HEK293 (cell line): ENCODE data around the gene PMVK.

Experiments
- CTCF ChIP-seq: fragments of 450-650 bp; formaldehyde crosslinking; IDR thresholded peaks from 2 replicates; pipeline ENCODE4 v1.5.1; 2016; ENCODE audit warnings: missing biosample characterization, missing genetic modification characterization
- HOXA7 ChIP-seq: sonication (generic); formaldehyde crosslinking; IDR thresholded peaks from 2 replicates; pipeline ENCODE4 v1.8.1; 2022; ENCODE audit warnings: missing genetic modification reagents, borderline replicate concordance
- KLF7 ChIP-seq: fragments of 450-650 bp; formaldehyde crosslinking; IDR thresholded peaks from 2 replicates; pipeline ENCODE4 v1.5.1; 2016; ENCODE audit warnings: missing biosample characterization, missing genetic modification characterization, borderline replicate concordance
- YY1 ChIP-seq: fragments of 450-650 bp; formaldehyde crosslinking; IDR thresholded peaks from 2 replicates; pipeline ENCODE4 v1.5.1; 2018; ENCODE audit warnings: missing biosample characterization, missing genetic modification characterization
- ZNF274 ChIP-seq, 2 experiments: fragments of 200-500 bp in 1 of 2; fragments of 450-650 bp in 1 of 2; sonication (Bioruptor generic) in 1 of 2; formaldehyde crosslinking in 1 of 2; IDR thresholded peaks; 2 replicates each; pipeline versions ENCODE4 v1.5.1 to v1.6.1; 2014 to 2016; ENCODE audit warnings: borderline replicate concordance in 1 of 2, inconsistent platforms in 1 of 2, low read length in 1 of 2, missing biosample characterization in 1 of 2, missing genetic modification characterization in 1 of 2
- ZNF324 ChIP-seq: fragments of 450-650 bp; formaldehyde crosslinking; IDR thresholded peaks from 2 replicates; pipeline ENCODE4 v1.5.1; 2016; ENCODE audit warnings: missing biosample characterization, missing genetic modification characterization
- ZNF670 ChIP-seq: fragments of 450-650 bp; formaldehyde crosslinking; IDR thresholded peaks from 2 replicates; pipeline ENCODE4 v1.5.1; 2016; ENCODE audit warnings: missing biosample characterization, missing genetic modification characterization, low read depth
- ZNF677 ChIP-seq: fragments of 450-650 bp; IDR thresholded peaks from 2 replicates; pipeline ENCODE4 v1.5.0; 2018; ENCODE audit warnings: missing biosample characterization, mild to moderate bottlenecking, missing genetic modification characterization, moderate library complexity
- ZNF777 ChIP-seq: fragments of 450-650 bp; formaldehyde crosslinking; IDR thresholded peaks from 2 replicates; pipeline ENCODE4 v1.5.1; 2017; ENCODE audit warnings: missing biosample characterization, missing genetic modification characterization, borderline replicate concordance
- ZSCAN5A ChIP-seq: fragments of 450-650 bp; formaldehyde crosslinking; IDR thresholded peaks from 2 replicates; pipeline ENCODE4 v1.5.1; 2016; ENCODE audit warnings: missing biosample characterization, missing genetic modification characterization
- TF ChIP-seq, protein P1 (sequence below): fragments of 450-650 bp; formaldehyde crosslinking; IDR thresholded peaks from 2 replicates; pipeline ENCODE4 v1.5.1; 2016; ENCODE audit warnings: missing biosample characterization, missing genetic modification characterization

- no peak for TF ChIP-seq ZNF777 (tag by site-specific recombination)
- TF ChIP-seq CTCF: no peak
- no peak for TF ChIP-seq ZNF324 (tag by site-specific recombination)
- no peak for TF ChIP-seq KLF7
- TF ChIP-seq ZSCAN5A (tag by site-specific recombination): no peak
- TF ChIP-seq ZNF670: no peak
- TF ChIP-seq HOXA7 (CRISPR knock-in tag): no peak
- TF ChIP-seq, protein P1, sequence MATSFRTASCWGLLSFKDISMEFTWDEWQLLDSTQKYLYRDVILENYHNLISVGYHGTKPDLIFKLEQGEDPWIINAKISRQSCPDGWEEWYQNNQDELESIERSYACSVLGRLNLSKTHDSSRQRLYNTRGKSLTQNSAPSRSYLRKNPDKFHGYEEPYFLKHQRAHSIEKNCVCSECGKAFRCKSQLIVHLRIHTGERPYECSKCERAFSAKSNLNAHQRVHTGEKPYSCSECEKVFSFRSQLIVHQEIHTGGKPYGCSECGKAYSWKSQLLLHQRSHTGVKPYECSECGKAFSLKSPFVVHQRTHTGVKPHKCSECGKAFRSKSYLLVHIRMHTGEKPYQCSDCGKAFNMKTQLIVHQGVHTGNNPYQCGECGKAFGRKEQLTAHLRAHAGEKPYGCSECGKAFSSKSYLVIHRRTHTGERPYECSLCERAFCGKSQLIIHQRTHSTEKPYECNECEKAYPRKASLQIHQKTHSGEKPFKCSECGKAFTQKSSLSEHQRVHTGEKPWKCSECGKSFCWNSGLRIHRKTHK (tag by site-specific recombination): no peak
- TF ChIP-seq ZNF677 (tag by site-specific recombination): no peak
- TF ChIP-seq YY1 (tag by site-specific recombination): no peak
- no peak for TF ChIP-seq ZNF274 (IDR thresholded peaks at IDR 0.05; ENCODE audit: low read length)
- TF ChIP-seq ZNF274 (tag by site-specific recombination; IDR thresholded peaks at IDR 0.05; ENCODE audit: borderline replicate concordance): no peak
These were observed 22.9 kb upstream of the PMVK start for GRCh38 chr1:154959426-154959780.
